ENCODE results near the gene PLPP4.

The PLPP4 gene

GRCh38 chr10:120582753-120583152 is 125.7 kb downstream of the PLPP4 start:
- H3K27me3 ChIP-seq (ENCODE audit: insufficient read depth, poor library complexity, severe bottlenecking) = no peaks in the 10 kb centered on the region
- DNase-seq (ENCODE audit: low read depth in 1 of 2, low spot score in 1 of 2) = no peak
- TF ChIP-seq GABPA (IDR thresholded peaks at IDR 0.05; ENCODE audit: low read depth) = no peak
- no peak overlapping the region for H3K4me3 ChIP-seq (replicated peaks; ENCODE audit: insufficient read depth, low read length)
- no peak overlapping the region for H3K27ac ChIP-seq (replicated peaks)

GRCh38 chr10:120583424-120584108 is 126.5 kb downstream of the PLPP4 start:
- Histone ChIP-seq H3K27me3 (ENCODE audit: insufficient read depth, poor library complexity, severe bottlenecking) (no peaks in the 10 kb centered on the region), H3K27ac (replicated peaks) (no peak overlapping the region), H3K4me3 (replicated peaks; ENCODE audit: insufficient read depth, low read length) (no peak overlapping the region)
- DNase-seq (ENCODE audit: low read depth in 1 of 2, low spot score in 1 of 2) = no peak
- no peak for TF ChIP-seq GABPA (IDR thresholded peaks at IDR 0.05; ENCODE audit: low read depth)

- TF ChIP-seq SPI1 (IDR thresholded peaks at IDR 0.05; ENCODE audit: borderline replicate concordance, low read depth) (no peak), REST (IDR thresholded peaks at IDR 0.05; ENCODE audit: insufficient replicate concordance, low read depth) (no peak), POLR2AphosphoS5 (IDR thresholded peaks at IDR 0.05; ENCODE audit: low read depth) (no peak), GABPA (IDR thresholded peaks at IDR 0.05; ENCODE audit: low read depth) (no peak)
- TF ChIP-seq, protein P1, sequence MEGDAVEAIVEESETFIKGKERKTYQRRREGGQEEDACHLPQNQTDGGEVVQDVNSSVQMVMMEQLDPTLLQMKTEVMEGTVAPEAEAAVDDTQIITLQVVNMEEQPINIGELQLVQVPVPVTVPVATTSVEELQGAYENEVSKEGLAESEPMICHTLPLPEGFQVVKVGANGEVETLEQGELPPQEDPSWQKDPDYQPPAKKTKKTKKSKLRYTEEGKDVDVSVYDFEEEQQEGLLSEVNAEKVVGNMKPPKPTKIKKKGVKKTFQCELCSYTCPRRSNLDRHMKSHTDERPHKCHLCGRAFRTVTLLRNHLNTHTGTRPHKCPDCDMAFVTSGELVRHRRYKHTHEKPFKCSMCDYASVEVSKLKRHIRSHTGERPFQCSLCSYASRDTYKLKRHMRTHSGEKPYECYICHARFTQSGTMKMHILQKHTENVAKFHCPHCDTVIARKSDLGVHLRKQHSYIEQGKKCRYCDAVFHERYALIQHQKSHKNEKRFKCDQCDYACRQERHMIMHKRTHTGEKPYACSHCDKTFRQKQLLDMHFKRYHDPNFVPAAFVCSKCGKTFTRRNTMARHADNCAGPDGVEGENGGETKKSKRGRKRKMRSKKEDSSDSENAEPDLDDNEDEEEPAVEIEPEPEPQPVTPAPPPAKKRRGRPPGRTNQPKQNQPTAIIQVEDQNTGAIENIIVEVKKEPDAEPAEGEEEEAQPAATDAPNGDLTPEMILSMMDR (IDR thresholded peaks at IDR 0.05; ENCODE audit: insufficient read depth, low read length) = no peak
- H3K4me3 ChIP-seq (replicated peaks; ENCODE audit: insufficient read depth, low read length) = no peak overlapping the region
- H3K27ac ChIP-seq (replicated peaks) = no peak overlapping the region
- H3K27me3 ChIP-seq (ENCODE audit: insufficient read depth, poor library complexity, severe bottlenecking) = no peaks in the 10 kb centered on the region
- DNase-seq (ENCODE audit: low read depth in 1 of 2, low spot score in 1 of 2) = no peak
Observed at GRCh38 chr10:120584786-120585185, 127.8 kb downstream of the PLPP4 start.

DNA sequence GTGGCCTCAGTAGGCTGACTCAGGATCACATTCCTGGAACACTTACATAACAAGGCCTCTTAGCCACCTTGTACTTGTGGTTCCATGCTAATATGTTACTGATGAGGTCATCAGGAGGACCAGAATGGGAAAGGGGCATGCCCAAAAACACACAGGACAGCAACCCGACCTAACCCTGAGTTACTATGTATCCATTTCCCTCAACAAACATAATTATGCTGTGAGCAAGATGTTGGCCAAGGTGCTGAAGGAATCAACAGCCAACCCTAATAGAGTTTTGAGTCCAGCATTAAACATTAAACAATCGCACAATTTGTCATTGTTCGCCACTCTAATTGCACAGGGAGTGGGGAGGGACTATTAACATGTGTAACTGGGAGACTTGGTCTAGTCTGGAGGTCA is 129.4 kb downstream of the PLPP4 start:
- Histone ChIP-seq H3K27me3 (ENCODE audit: insufficient read depth, poor library complexity, severe bottlenecking) (no peaks in the 10 kb centered on the region), H3K27ac (replicated peaks) (no peak overlapping the region), H3K4me3 (replicated peaks; ENCODE audit: insufficient read depth, low read length) (no peak overlapping the region)
- no peak for DNase-seq (ENCODE audit: low read depth in 1 of 2, low spot score in 1 of 2)
- TF ChIP-seq GABPA (IDR thresholded peaks at IDR 0.05; ENCODE audit: low read depth) (no peak), REST (IDR thresholded peaks at IDR 0.05; ENCODE audit: insufficient replicate concordance, low read depth) (no peak), POLR2AphosphoS5 (IDR thresholded peaks at IDR 0.05; ENCODE audit: low read depth) (no peak), SPI1 (IDR thresholded peaks at IDR 0.05; ENCODE audit: borderline replicate concordance, low read depth) (no peak)
- TF ChIP-seq, protein P1 (IDR thresholded peaks at IDR 0.05; ENCODE audit: insufficient read depth, low read length) = no peak

GRCh38 chr10:120587061-120587460 is 130.0 kb downstream of the PLPP4 start:
- Histone ChIP-seq H3K27me3 (ENCODE audit: insufficient read depth, poor library complexity, severe bottlenecking) (no peaks in the 10 kb centered on the region), H3K27ac (replicated peaks) (no peak overlapping the region), H3K4me3 (replicated peaks; ENCODE audit: insufficient read depth, low read length) (no peak overlapping the region)
- TF ChIP-seq, protein P1 (IDR thresholded peaks at IDR 0.05; ENCODE audit: insufficient read depth, low read length) = no peak
- TF ChIP-seq REST (IDR thresholded peaks at IDR 0.05; ENCODE audit: insufficient replicate concordance, low read depth) (no peak), GABPA (IDR thresholded peaks at IDR 0.05; ENCODE audit: low read depth) (no peak), POLR2AphosphoS5 (IDR thresholded peaks at IDR 0.05; ENCODE audit: low read depth) (no peak), SPI1 (IDR thresholded peaks at IDR 0.05; ENCODE audit: borderline replicate concordance, low read depth) (no peak)
- DNase-seq (ENCODE audit: low read depth in 1 of 2, low spot score in 1 of 2) = no peak

All from HL-60 (cell line).